ENCODE data around the gene DNAJA3. TPM values are rescaled to one million over a fixed set of nuclear protein-coding genes. Genes with fewer than 3 reads are reported as not detected.

Gene DNAJA3
- total RNA-seq, 1 donor from 2014 or later: 34.6 TPM

DNA sequence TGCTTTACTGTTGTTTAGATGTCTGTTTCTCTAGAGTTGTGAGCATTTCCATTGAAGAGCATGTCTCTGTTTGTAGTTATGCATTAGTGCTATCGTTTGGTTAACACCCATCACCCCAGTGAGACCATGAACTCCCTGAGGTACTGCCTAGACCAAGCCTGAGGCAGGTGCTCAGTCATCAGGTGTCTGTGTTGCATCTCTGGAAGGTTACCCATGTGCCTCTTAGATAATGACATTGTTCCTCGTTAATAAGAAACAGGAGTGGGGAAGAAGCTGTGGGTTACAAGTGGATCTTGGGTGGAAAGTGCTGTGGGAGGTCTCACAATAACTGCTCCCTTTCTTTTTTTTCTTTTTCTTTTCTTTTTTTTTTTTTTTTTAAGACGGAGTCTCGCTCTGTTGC is 18.3 kb downstream of the DNAJA3 start:
- Histone ChIP-seq H3K27me3 (ENCODE audit: low read depth) (no peaks in the 10 kb centered on the region), H3K4me3 (no peak overlapping the region), H3K9me3 (no peaks in the 10 kb centered on the region), H3K4me1 (no peaks in the 10 kb centered on the region), H3K27ac (no peak overlapping the region), H3K36me3 (peaks cover 100% of the 10 kb centered on the region)
- intact Hi-C loops (cut with DNase I): no loop called here
- no peak for DNase-seq
- ATAC-seq: no peak
- TF ChIP-seq, protein P1, sequence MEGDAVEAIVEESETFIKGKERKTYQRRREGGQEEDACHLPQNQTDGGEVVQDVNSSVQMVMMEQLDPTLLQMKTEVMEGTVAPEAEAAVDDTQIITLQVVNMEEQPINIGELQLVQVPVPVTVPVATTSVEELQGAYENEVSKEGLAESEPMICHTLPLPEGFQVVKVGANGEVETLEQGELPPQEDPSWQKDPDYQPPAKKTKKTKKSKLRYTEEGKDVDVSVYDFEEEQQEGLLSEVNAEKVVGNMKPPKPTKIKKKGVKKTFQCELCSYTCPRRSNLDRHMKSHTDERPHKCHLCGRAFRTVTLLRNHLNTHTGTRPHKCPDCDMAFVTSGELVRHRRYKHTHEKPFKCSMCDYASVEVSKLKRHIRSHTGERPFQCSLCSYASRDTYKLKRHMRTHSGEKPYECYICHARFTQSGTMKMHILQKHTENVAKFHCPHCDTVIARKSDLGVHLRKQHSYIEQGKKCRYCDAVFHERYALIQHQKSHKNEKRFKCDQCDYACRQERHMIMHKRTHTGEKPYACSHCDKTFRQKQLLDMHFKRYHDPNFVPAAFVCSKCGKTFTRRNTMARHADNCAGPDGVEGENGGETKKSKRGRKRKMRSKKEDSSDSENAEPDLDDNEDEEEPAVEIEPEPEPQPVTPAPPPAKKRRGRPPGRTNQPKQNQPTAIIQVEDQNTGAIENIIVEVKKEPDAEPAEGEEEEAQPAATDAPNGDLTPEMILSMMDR (IDR thresholded peaks at IDR 0.05): no peak

- no peak overlapping the region for H3K4me3 ChIP-seq
- ATAC-seq (no peak), DNase-seq (no peak)
- TF ChIP-seq, protein P1 (IDR thresholded peaks at IDR 0.05): no peak
- no peaks in the 10 kb centered on the region for H3K27me3 ChIP-seq (ENCODE audit: low read depth)
- intact Hi-C loops (cut with DNase I): no loop called here
- H3K36me3 ChIP-seq: peaks cover 97% of the 10 kb centered on the region
- no peak overlapping the region for H3K27ac ChIP-seq
- H3K9me3 ChIP-seq: no peaks in the 10 kb centered on the region
- no peaks in the 10 kb centered on the region for H3K4me1 ChIP-seq
Observed at GRCh38 chr16:4450430-4450829, 24.8 kb downstream of the DNAJA3 start.

- TF ChIP-seq, protein P1 (IDR thresholded peaks at IDR 0.05): no peak
- no peak for DNase-seq
- ATAC-seq: no peak
- Histone ChIP-seq H3K4me3 (no peak overlapping the region), H3K27me3 (ENCODE audit: low read depth) (no peaks in the 10 kb centered on the region), H3K36me3 (peaks cover 97% of the 10 kb centered on the region), H3K4me1 (no peaks in the 10 kb centered on the region), H3K27ac (no peak overlapping the region), H3K9me3 (no peaks in the 10 kb centered on the region)
- intact Hi-C loops (cut with DNase I): no loop called here
Observed at GRCh38 chr16:4450931-4451519, 25.4 kb downstream of the DNAJA3 start.

DNA sequence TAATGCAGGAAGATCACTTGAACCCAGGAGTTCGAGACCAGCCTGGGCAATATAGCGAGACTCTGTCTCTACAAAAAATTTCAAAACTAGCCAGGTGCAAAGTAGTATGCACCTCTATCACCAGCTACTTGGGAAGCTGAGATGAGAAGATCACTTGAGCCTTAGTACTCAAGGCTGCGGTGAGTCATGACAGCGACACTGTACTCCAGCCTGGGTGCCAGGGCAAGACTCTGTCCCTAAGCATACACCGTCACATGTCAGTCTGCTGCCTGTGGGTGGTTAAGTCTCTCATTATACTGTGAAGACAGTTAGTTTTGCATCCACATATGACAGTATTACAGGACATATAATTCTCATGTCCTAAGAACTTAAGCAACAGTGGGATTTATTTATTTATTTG is 27.0 kb downstream of the DNAJA3 start:
- no peak overlapping the region for H3K4me3 ChIP-seq
- intact Hi-C loops (cut with DNase I): no loop called here
- H3K27ac ChIP-seq: no peak overlapping the region
- no peaks in the 10 kb centered on the region for H3K27me3 ChIP-seq (ENCODE audit: low read depth)
- no peak for DNase-seq
- ATAC-seq: no peak
- H3K4me1 ChIP-seq: no peaks in the 10 kb centered on the region
- TF ChIP-seq, protein P1 (IDR thresholded peaks at IDR 0.05): no peak
- H3K36me3 ChIP-seq: peaks cover 97% of the 10 kb centered on the region
- no peaks in the 10 kb centered on the region for H3K9me3 ChIP-seq

GRCh38 chr16:4454623-4455022 is 29.0 kb downstream of the DNAJA3 start:
- H3K9me3 ChIP-seq: no peaks in the 10 kb centered on the region
- no peaks in the 10 kb centered on the region for H3K27me3 ChIP-seq (ENCODE audit: low read depth)
- intact Hi-C loops (cut with DNase I): no loop called here
- no peak overlapping the region for H3K27ac ChIP-seq
- peaks cover 8% of the 10 kb centered on the region for H3K4me1 ChIP-seq
- TF ChIP-seq, protein P1 (IDR thresholded peaks at IDR 0.05): no peak
- no peak for DNase-seq
- H3K4me3 ChIP-seq: no peak overlapping the region
- ATAC-seq: no peak
- peaks cover 82% of the 10 kb centered on the region for H3K36me3 ChIP-seq
